ENCODE results near the gene HMGCR.
"Not testable (repeated sequence)": the region's sequence is repeated elsewhere in the genome, so short reads cannot be mapped to it uniquely, and the experiment has no call there.

HMGCR gene

GRCh38 chr5:75336615-75337336 is at the start of gene HMGCR:
Gene HMGCR (plus strand): TSS chr5:75337220. CDS start chr5:75342606, 5,386 bp downstream.
- DNase-seq, result peak; percentile 94 to 100 (median 99)

- DNase-seq, result not testable (repeated sequence)
Observed at GRCh38 chr5:75291844-75292243, 45.2 kb upstream of the HMGCR start.

- no peak for DNase-seq
Observed at GRCh38 chr5:75300084-75300483, 36.9 kb upstream of the HMGCR start.

- no peak for DNase-seq
Observed at GRCh38 chr5:75303419-75303818, 33.6 kb upstream of the HMGCR start.

GRCh38 chr5:75304486-75304885 is 32.5 kb upstream of the HMGCR start:
- DNase-seq, result not testable (repeated sequence)

GRCh38 chr5:75306746-75307145 is 30.3 kb upstream of the HMGCR start:
- DNase-seq, result no peak

- no peak for DNase-seq
Observed at GRCh38 chr5:75310212-75310611, 26.8 kb upstream of the HMGCR start.

GRCh38 chr5:75319148-75319547 is 17.9 kb upstream of the HMGCR start:
- not testable (repeated sequence) for DNase-seq

GRCh38 chr5:75319638-75320037 is 17.4 kb upstream of the HMGCR start:
- DNase-seq, result no peak

- no peak for DNase-seq
Observed at GRCh38 chr5:75320371-75320770, 16.6 kb upstream of the HMGCR start.

GRCh38 chr5:75322066-75322465 is 15.0 kb upstream of the HMGCR start:
- no peak for DNase-seq

GRCh38 chr5:75324791-75325190 is 12.2 kb upstream of the HMGCR start:
- DNase-seq, result no peak

- DNase-seq, result no peak
Observed at GRCh38 chr5:75325242-75325641, 11.8 kb upstream of the HMGCR start.

- no peak for DNase-seq
Observed at GRCh38 chr5:75330404-75330803, 6.6 kb upstream of the HMGCR start.

- DNase-seq, result no peak
Observed at GRCh38 chr5:75331095-75332090, 5.6 kb upstream of the HMGCR start.

GRCh38 chr5:75333759-75334158 is 3.3 kb upstream of the HMGCR start:
- DNase-seq, result not testable (repeated sequence)

GRCh38 chr5:75334413-75334812 is 2.6 kb upstream of the HMGCR start:
- DNase-seq, result not testable (repeated sequence)

- no peak for DNase-seq
Observed at GRCh38 chr5:75335486-75335885, 1.5 kb upstream of the HMGCR start.

- DNase-seq, result peak in 17 of 58 donors; percentile 28 to 70 (median 55)
Observed at GRCh38 chr5:75335952-75336614, 937 bp upstream of the HMGCR start.

GRCh38 chr5:75337366-75338021 is 474 bp downstream of the HMGCR start:
- peak in 38 of 58 donors; percentile 11 to 74 (median 56) for DNase-seq

GRCh38 chr5:75338408-75338807 is 1.4 kb downstream of the HMGCR start:
- no peak for DNase-seq
